NCI-H1417 treated with DMSO at 0.1 percent for 48 hours (cell line): Measurements from ENCODE around the gene SFTPB.

Experiments
- DNase-seq: peaks from one replicate; lab custom pipeline; 2025; lab: John Stamatoyannopoulos, UW

SFTPB gene

DNA sequence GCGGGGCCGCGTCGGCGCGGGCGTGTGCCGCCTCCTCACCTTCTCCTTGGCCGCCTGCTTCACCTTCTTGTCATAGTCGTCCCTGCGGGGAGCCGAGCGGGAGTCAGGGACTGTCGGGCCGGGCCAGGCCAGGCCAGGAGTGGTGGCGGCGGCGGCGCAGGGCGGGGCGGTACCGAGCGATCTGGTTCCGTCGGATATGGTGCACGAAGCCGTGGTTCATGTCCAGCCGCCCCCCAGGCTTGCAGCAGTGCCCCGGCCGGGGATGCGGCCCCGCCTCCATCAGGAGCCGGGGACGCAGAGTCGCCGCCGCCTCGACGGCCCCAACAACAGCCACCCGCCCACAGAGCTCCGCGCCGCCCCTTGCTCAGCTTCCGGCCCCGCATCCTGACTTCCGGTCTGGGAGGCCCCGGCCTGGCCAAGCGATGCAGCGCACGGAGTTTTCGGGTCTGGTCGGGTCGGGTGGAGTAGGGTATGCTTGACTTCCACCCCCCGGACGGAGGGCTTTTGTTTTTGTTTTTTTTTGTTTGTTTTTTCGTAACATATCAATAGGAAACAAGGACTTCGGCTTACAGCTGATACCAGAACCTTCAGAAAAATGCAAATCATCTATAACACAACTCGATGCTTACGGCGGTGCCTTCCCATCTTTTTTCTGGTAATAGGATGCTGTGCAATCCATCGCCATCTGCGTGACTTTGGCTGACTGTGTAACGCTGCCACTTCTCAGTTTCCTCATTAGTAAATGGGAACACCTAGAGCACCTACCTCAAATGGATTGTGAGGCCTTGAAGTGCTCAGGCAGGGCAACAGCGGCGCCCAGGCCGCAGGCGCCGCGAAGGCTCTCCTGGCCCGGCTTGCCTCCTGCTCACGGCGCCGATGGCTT, 56.1 kb downstream of the SFTPB start, which contains the start of gene C2orf68:
Gene C2orf68 (minus strand): TSS at position 362 of the 883 bp plus-strand sequence. CDS start 82 bp downstream, at position 280.
- no peak for DNase-seq

- no peak for DNase-seq
Observed at GRCh38 chr2:85611217-85611704, 56.7 kb downstream of the SFTPB start.
